Astrocyte (in vitro differentiated cells and primary cell): ENCODE results near the gene FBXL7.

ENCODE experiments used
- EZH2 ChIP-seq: IDR thresholded peaks from 2 replicates; pipeline ENCODE4 v1.6.1; 2012; ENCODE audit warnings: mild to moderate bottlenecking, low read length, inconsistent platforms; ENCODE audit not compliant: insufficient read depth
- TF ChIP-seq, protein P1 (sequence below): IDR thresholded peaks from 2 replicates; pipeline ENCODE4 v1.5.1; 2011; ENCODE audit warnings: low read depth, mild to moderate bottlenecking, inconsistent platforms, low read length, moderate library complexity; ENCODE audit not compliant: insufficient read depth

DNA sequence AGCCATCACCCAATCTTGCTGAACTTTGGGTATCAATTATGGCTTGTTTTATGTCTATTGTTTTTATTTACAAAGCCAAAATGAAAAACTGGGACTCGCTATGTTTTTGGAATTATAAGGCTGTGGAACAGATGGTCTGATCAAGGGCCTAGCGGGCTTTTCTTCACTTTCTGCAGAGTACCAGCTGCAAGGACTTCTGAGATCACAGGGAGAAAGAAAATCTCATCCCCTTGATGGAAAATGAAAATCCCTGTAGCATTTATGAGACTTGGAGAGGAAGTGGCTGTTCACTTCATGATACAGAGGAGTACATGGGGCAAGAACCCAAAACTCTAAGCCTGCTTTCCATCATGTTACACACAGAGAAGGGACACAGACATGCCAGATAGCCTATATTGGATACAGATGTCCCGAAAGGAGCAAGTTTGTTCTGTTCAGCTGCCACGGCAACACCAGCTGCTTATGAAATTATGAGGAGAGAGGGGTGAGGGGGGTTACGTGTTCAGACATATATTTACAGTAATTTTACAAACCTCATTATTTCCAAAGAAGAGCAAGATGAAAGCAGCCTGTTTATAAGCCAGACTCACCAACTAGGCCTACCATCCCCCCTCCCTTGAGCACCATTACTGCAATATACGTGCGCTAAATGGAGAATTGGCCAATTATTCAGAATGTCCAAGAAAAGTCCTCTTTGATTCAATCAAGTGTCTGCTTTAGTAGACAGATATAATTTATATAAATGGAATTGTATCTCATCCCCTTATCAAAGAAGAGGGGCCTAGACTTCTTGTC lies 459.6 kb downstream of the FBXL7 start:
- TF ChIP-seq, protein P1, sequence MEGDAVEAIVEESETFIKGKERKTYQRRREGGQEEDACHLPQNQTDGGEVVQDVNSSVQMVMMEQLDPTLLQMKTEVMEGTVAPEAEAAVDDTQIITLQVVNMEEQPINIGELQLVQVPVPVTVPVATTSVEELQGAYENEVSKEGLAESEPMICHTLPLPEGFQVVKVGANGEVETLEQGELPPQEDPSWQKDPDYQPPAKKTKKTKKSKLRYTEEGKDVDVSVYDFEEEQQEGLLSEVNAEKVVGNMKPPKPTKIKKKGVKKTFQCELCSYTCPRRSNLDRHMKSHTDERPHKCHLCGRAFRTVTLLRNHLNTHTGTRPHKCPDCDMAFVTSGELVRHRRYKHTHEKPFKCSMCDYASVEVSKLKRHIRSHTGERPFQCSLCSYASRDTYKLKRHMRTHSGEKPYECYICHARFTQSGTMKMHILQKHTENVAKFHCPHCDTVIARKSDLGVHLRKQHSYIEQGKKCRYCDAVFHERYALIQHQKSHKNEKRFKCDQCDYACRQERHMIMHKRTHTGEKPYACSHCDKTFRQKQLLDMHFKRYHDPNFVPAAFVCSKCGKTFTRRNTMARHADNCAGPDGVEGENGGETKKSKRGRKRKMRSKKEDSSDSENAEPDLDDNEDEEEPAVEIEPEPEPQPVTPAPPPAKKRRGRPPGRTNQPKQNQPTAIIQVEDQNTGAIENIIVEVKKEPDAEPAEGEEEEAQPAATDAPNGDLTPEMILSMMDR = no peak
- TF ChIP-seq EZH2 = no peak
